Parathyroid adenoma (tissue), 2 donors: ENCODE measurements around the gene TOMM70.

Source experiments
- H2AFZ ChIP-seq: fragments of 300-600 bp; sonication (generic); one replicate; pipeline ENCODE4 v1.7.0; 2017; ENCODE audit warnings: antibody characterized with exemption, mild to moderate bottlenecking
- H3K27ac ChIP-seq: fragments of 300-600 bp; sonication (generic); one replicate; pipeline ENCODE4 v1.7.0; 2017
- H3K27me3 ChIP-seq: fragments of 300-600 bp; sonication (generic); one replicate; pipeline ENCODE4 v1.7.0; 2017; ENCODE audit warnings: low read length; ENCODE audit not compliant: control insufficient read depth, insufficient read depth
- H3K36me3 ChIP-seq: fragments of 300-600 bp; sonication (generic); one replicate; pipeline ENCODE4 v1.7.0; 2017; ENCODE audit warnings: low read length; ENCODE audit not compliant: control insufficient read depth, insufficient read depth
- H3K4me1 ChIP-seq: fragments of 300-600 bp; sonication (generic); one replicate; pipeline ENCODE4 v1.7.0; 2017; ENCODE audit warnings: control low read depth
- H3K4me2 ChIP-seq: fragments of 300-600 bp; sonication (generic); one replicate; pipeline ENCODE4 v1.7.0; 2017; ENCODE audit warnings: low read length
- H3K4me3 ChIP-seq: fragments of 300-600 bp; sonication (generic); one replicate; pipeline ENCODE4 v1.7.0; 2017; ENCODE audit warnings: low read depth, low read length
- H3K79me2 ChIP-seq: fragments of 300-600 bp; sonication (generic); one replicate; pipeline ENCODE4 v1.7.0; 2017; ENCODE audit warnings: control low read depth
- H3K9ac ChIP-seq: fragments of 300-600 bp; sonication (generic); one replicate; pipeline ENCODE4 v1.7.0; 2017; ENCODE audit warnings: mild to moderate bottlenecking
- H3K9me3 ChIP-seq: fragments of 300-600 bp; sonication (generic); one replicate; pipeline ENCODE4 v1.7.0; 2017; ENCODE audit warnings: low read length; ENCODE audit not compliant: control insufficient read depth
- CTCF ChIP-seq: fragments of 300-600 bp; sonication (generic); IDR thresholded peaks from one replicate; pipeline ENCODE4 v1.7.0; 2017; ENCODE audit warnings: antibody characterized with exemption, mild to moderate bottlenecking
- donor health status: primary hyperparathyroidism.

TOMM70 gene

GRCh38 chr3:100376301-100376700, 24.6 kb downstream of the TOMM70 start:
- Histone ChIP-seq H3K4me2 (no peak overlapping the region), H3K4me3 (no peak overlapping the region), H3K36me3 (no peaks in the 10 kb centered on the region)

GRCh38 chr3:100374521-100374920, 26.4 kb downstream of the TOMM70 start:
- Histone ChIP-seq H3K4me2 (no peak overlapping the region), H3K4me3 (no peak overlapping the region), H2AFZ (no peak overlapping the region), H3K27me3 (no peaks in the 10 kb centered on the region), H3K4me1 (no peaks in the 10 kb centered on the region), H3K9ac (no peak overlapping the region), H3K36me3 (no peaks in the 10 kb centered on the region), H3K9me3 (no peaks in the 10 kb centered on the region), H3K79me2 (no peaks in the 10 kb centered on the region), H3K27ac (no peak overlapping the region)
- no peak for TF ChIP-seq CTCF

More at GRCh38 chr3:100376301-100376700, 24.6 kb downstream of the TOMM70 start:
- peaks cover 3% of the 10 kb centered on the region for H3K79me2 ChIP-seq
- no peak overlapping the region for H3K27ac ChIP-seq
- H3K9ac ChIP-seq: no peak overlapping the region
- H3K9me3 ChIP-seq: no peaks in the 10 kb centered on the region
- TF ChIP-seq CTCF: no peak
- no peaks in the 10 kb centered on the region for H3K27me3 ChIP-seq
- H3K4me1 ChIP-seq: no peaks in the 10 kb centered on the region
- no peak overlapping the region for H2AFZ ChIP-seq

- Histone ChIP-seq H3K36me3 (no peaks in the 10 kb centered on the region), H3K4me3 (no peak overlapping the region), H2AFZ (no peak overlapping the region), H3K9me3 (no peaks in the 10 kb centered on the region), H3K27ac (no peak overlapping the region), H3K79me2 (no peaks in the 10 kb centered on the region), H3K4me2 (no peak overlapping the region), H3K9ac (no peak overlapping the region), H3K27me3 (no peaks in the 10 kb centered on the region), H3K4me1 (no peaks in the 10 kb centered on the region)
- no peak for TF ChIP-seq CTCF
Observed at GRCh38 chr3:100370756-100371155, 30.1 kb downstream of the TOMM70 start.

GRCh38 chr3:100368441-100368840, 32.4 kb downstream of the TOMM70 start:
- Histone ChIP-seq H3K9me3 (no peaks in the 10 kb centered on the region), H3K36me3 (no peaks in the 10 kb centered on the region), H3K79me2 (no peaks in the 10 kb centered on the region), H3K4me1 (no peaks in the 10 kb centered on the region), H3K9ac (no peak overlapping the region), H2AFZ (no peak overlapping the region), H3K4me2 (no peak overlapping the region), H3K4me3 (no peak overlapping the region), H3K27ac (no peak overlapping the region), H3K27me3 (no peaks in the 10 kb centered on the region)
- no peak for TF ChIP-seq CTCF

GRCh38 chr3:100366424-100366823, 34.5 kb downstream of the TOMM70 start:
- no peaks in the 10 kb centered on the region for H3K36me3 ChIP-seq
- TF ChIP-seq CTCF: no peak
- no peaks in the 10 kb centered on the region for H3K4me1 ChIP-seq
- H3K27ac ChIP-seq: no peak overlapping the region
- no peaks in the 10 kb centered on the region for H3K79me2 ChIP-seq
- no peak overlapping the region for H2AFZ ChIP-seq
- no peaks in the 10 kb centered on the region for H3K9me3 ChIP-seq
- no peak overlapping the region for H3K4me3 ChIP-seq
- H3K27me3 ChIP-seq: no peaks in the 10 kb centered on the region
- no peak overlapping the region for H3K9ac ChIP-seq
- no peak overlapping the region for H3K4me2 ChIP-seq
